H9 (cell line): ENCODE measurements around the gene PRMT2. TPM values are rescaled to one million over a fixed set of nuclear protein-coding genes. Genes with fewer than 3 reads are reported as not detected.
"Not testable (repeated sequence)": the region's sequence is repeated elsewhere in the genome, so short reads cannot be mapped to it uniquely, and the experiment has no call there.

Source experiments
- DNase-seq: peaks from one replicate; pipeline ENCODE4 v3.0.0-alpha.2; 2017
- H2AFZ ChIP-seq: one replicate; pipeline ENCODE4 v1.6.1; 2013; ENCODE audit warnings: mild to moderate bottlenecking, low read length, control low read depth, moderate library complexity
- H2AK5ac ChIP-seq: 2 replicates; pipeline ENCODE4 v1.6.1; 2013; ENCODE audit warnings: low read length, control low read depth, mixed read lengths; ENCODE audit not compliant: insufficient read length
- H2BK120ac ChIP-seq: one replicate; pipeline ENCODE4 v1.6.1; 2013; ENCODE audit warnings: low read depth, mild to moderate bottlenecking, low read length, control low read depth, inconsistent platforms; ENCODE audit not compliant: poor library complexity, severe bottlenecking
- H2BK12ac ChIP-seq: 2 replicates; pipeline ENCODE4 v1.6.1; 2013; ENCODE audit warnings: low read length, control low read depth, mixed read lengths, low read depth; ENCODE audit not compliant: insufficient read length
- H2BK15ac ChIP-seq: 2 replicates; pipeline ENCODE4 v1.6.1; 2013; ENCODE audit warnings: low read depth, low read length, control low read depth
- H2BK20ac ChIP-seq: one replicate; pipeline ENCODE4 v1.6.1; 2013; ENCODE audit warnings: low read depth, mild to moderate bottlenecking, low read length, control low read depth, inconsistent platforms; ENCODE audit not compliant: poor library complexity, severe bottlenecking
- H2BK5ac ChIP-seq: 2 replicates; pipeline ENCODE4 v1.6.1; 2013; ENCODE audit warnings: low read length, control low read depth, mixed read lengths; ENCODE audit not compliant: insufficient read length
- H3K14ac ChIP-seq: 2 replicates; pipeline ENCODE4 v1.6.1; 2013; ENCODE audit warnings: low read length, control low read depth; ENCODE audit not compliant: insufficient read depth
- H3K18ac ChIP-seq: 2 replicates; pipeline ENCODE4 v1.6.1; 2013; ENCODE audit warnings: low read depth, mild to moderate bottlenecking, mixed read lengths, low read length, control low read depth; ENCODE audit not compliant: insufficient read length
- H3K23ac ChIP-seq: 2 replicates; pipeline ENCODE4 v1.6.1; 2013; ENCODE audit warnings: low read length, control low read depth, mixed read lengths, low read depth; ENCODE audit not compliant: insufficient read length
- H3K23me2 ChIP-seq: 2 replicates; pipeline ENCODE4 v1.6.1; 2013; ENCODE audit warnings: low read depth, mild to moderate bottlenecking, mixed read lengths, low read length, control low read depth; ENCODE audit not compliant: insufficient read length, poor library complexity, severe bottlenecking
- H3K27ac ChIP-seq: 2 replicates; pipeline ENCODE4 v1.5.1; 2013; ENCODE audit warnings: low read length, control low read depth, mixed read lengths, low read depth; ENCODE audit not compliant: insufficient read length
- H3K27me3 ChIP-seq: 2 replicates; pipeline ENCODE4 v1.6.1; 2013; ENCODE audit warnings: low read length, control low read depth, inconsistent platforms; ENCODE audit not compliant: insufficient read depth
- H3K4ac ChIP-seq: 2 replicates; pipeline ENCODE4 v1.6.1; 2013; ENCODE audit warnings: low read depth, mild to moderate bottlenecking, control low read depth, inconsistent platforms, low read length, moderate library complexity
- H3K4me1 ChIP-seq: 2 replicates; pipeline ENCODE4 v1.6.1; 2013; ENCODE audit warnings: low read length, control low read depth, inconsistent platforms; ENCODE audit not compliant: insufficient read depth
- H3K4me2 ChIP-seq: 2 replicates; pipeline ENCODE4 v1.6.1; 2013; ENCODE audit warnings: low read length, control low read depth, mixed read lengths; ENCODE audit not compliant: insufficient read length, insufficient read depth
- H3K56ac ChIP-seq: 2 replicates; pipeline ENCODE4 v1.6.1; 2013; ENCODE audit warnings: low read depth, mild to moderate bottlenecking, mixed read lengths, low read length, control low read depth; ENCODE audit not compliant: insufficient read length
- H3K79me1 ChIP-seq: 2 replicates; pipeline ENCODE4 v1.6.1; 2013; ENCODE audit warnings: low read depth, mild to moderate bottlenecking, moderate library complexity, low read length, control low read depth, inconsistent platforms; ENCODE audit not compliant: insufficient read depth, poor library complexity, severe bottlenecking
- H3K79me2 ChIP-seq: 2 replicates; pipeline ENCODE4 v1.6.1; 2013; ENCODE audit warnings: low read length, control low read depth, inconsistent platforms; ENCODE audit not compliant: insufficient read depth
- H3K9ac ChIP-seq: 2 replicates; pipeline ENCODE4 v1.6.1; 2013; ENCODE audit warnings: low read length, control low read depth, mixed read lengths; ENCODE audit not compliant: insufficient read length; ENCODE audit errors: extremely low read depth
- H3K9me3 ChIP-seq: one replicate; pipeline ENCODE4 v1.6.1; 2013; ENCODE audit warnings: low read depth, low read length, inconsistent platforms; ENCODE audit not compliant: control insufficient read depth
- H3T11ph ChIP-seq: one replicate; pipeline ENCODE4 v1.6.1; 2013; ENCODE audit warnings: mild to moderate bottlenecking, low read length, control low read depth, inconsistent platforms
- H4K20me1 ChIP-seq: one replicate; pipeline ENCODE4 v1.6.1; 2013; ENCODE audit not compliant: control insufficient read depth, insufficient read length, insufficient read depth
- H4K5ac ChIP-seq: 2 replicates; pipeline ENCODE4 v1.6.1; 2013; ENCODE audit warnings: low read depth, mild to moderate bottlenecking, mixed read lengths, low read length, control low read depth; ENCODE audit not compliant: insufficient read length
- H4K8ac ChIP-seq: replicated peaks from 2 replicates; pipeline ENCODE4 v1.6.1; 2013; ENCODE audit warnings: low read length, control low read depth, mixed read lengths, low read depth; ENCODE audit not compliant: insufficient read length
- H4K91ac ChIP-seq: 2 replicates; pipeline ENCODE4 v1.6.1; 2013; ENCODE audit warnings: low read depth, mild to moderate bottlenecking, moderate library complexity, mixed read lengths, low read length, control low read depth; ENCODE audit not compliant: insufficient read length
- H3K27ac Mint-ChIP-seq, 3 experiments: 2 replicates in 2 of 3; 3 replicates in 1 of 3; pipeline ENCODE4 v1.8.0; 2020 to 2021; ENCODE audit warnings: mixed read lengths in 3 of 3, mild to moderate bottlenecking in 1 of 3, moderate library complexity in 1 of 3
- H3K27me3 Mint-ChIP-seq: 2 replicates; pipeline ENCODE4 v1.8.0; 2021; ENCODE audit warnings: low read depth, mild to moderate bottlenecking, moderate library complexity, mixed read lengths
- H3K36me3 Mint-ChIP-seq, 3 experiments: 2 replicates in 2 of 3; 3 replicates in 1 of 3; pipeline ENCODE4 v1.8.0; 2020 to 2021; ENCODE audit warnings: low read depth in 3 of 3, mixed read lengths in 3 of 3; ENCODE audit not compliant: insufficient read depth in 1 of 3
- H3K4me1 Mint-ChIP-seq, 2 experiments: 2 replicates each; pipeline ENCODE4 v1.8.0; 2020; ENCODE audit warnings: mixed read lengths in 2 of 2
- H3K4me3 Mint-ChIP-seq, 2 experiments: 2 replicates in 1 of 2; 3 replicates in 1 of 2; pipeline ENCODE4 v1.8.0; 2020 to 2021; ENCODE audit warnings: mild to moderate bottlenecking in 2 of 2, mixed read lengths in 2 of 2, moderate library complexity in 1 of 2
- H3K9me3 Mint-ChIP-seq, 2 experiments: 2 replicates in 1 of 2; 3 replicates in 1 of 2; pipeline ENCODE4 v1.8.0; 2020; ENCODE audit warnings: mild to moderate bottlenecking in 2 of 2, mixed read lengths in 2 of 2, moderate library complexity in 1 of 2
- WGBS: extraction: QIAGEN DNeasy Blood & Tissue Kit; methylation state at CpG from one replicate; pipeline ENCODE4 v1.1.7; 2013; ENCODE audit warnings: missing lambda C conversion rate, low lambda C conversion rate, mixed read lengths; ENCODE audit not compliant: insufficient read length; ENCODE audit errors: extremely low coverage; 5-methylcytosine and 5-hydroxymethylcytosine counted together
- total RNA-seq: library from RNA; stranded (reverse); gene quantifications from 2 replicates; pipeline ENCODE4 v1.2.1, GENCODE V29; 2021
- TF ChIP-seq, protein P1 (sequence below): fragments of 200-600 bp; sonication (generic); conservative IDR thresholded peaks from 3 replicates; pipeline ENCODE4 v1.8.0; 2021; ENCODE audit warnings: antibody characterized with exemption, mild to moderate bottlenecking

Gene PRMT2
- total RNA-seq, 1 experiment from 2014 or later: 53.7 TPM

DNA sequence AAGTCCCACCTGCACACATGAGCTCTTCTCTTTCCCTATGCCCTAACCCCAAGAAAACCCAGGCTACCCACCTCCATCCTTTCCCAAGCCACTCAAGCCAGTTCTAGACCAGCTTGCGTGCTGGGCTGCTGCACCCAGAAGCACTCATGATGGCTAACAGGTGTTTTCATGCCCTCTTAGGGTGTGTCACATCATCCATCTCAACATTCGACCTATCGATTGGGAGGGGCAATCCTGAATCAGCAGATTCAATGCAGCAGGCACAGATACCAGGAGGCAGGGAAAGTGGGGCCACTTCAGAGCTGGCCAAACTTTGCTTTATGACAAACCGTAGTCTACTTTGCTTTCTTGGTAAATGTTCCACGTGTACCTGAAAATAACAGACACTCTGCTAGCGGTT, 6.6 kb upstream of the PRMT2 start:
- Histone ChIP-seq H4K91ac (no peak overlapping the region), H3K4me1 (no peaks in the 10 kb centered on the region), H2AK5ac (no peak overlapping the region), H3K27ac (no peak overlapping the region), H2BK12ac (no peak overlapping the region), H4K20me1 (no peaks in the 10 kb centered on the region), H3K56ac (no peak overlapping the region), H3K18ac (no peak overlapping the region), H4K8ac (no peak overlapping the region), H3K23ac (no peak overlapping the region), H3K27me3 (no peaks in the 10 kb centered on the region), H2BK15ac (no peak overlapping the region), H2AFZ (no peak overlapping the region), H3K79me1 (no peaks in the 10 kb centered on the region), H3K79me2 (no peaks in the 10 kb centered on the region), H2BK5ac (no peak overlapping the region), H3K23me2 (no peaks in the 10 kb centered on the region), H3K4me2 (no peak overlapping the region), H3K14ac (no peak overlapping the region), H3K9me3 (peaks cover 7% of the 10 kb centered on the region), H3K9ac (no peak overlapping the region), H3K4ac (no peak overlapping the region), H2BK20ac (no peak overlapping the region), H3T11ph (no peak overlapping the region), H2BK120ac (no peak overlapping the region), H4K5ac (no peak overlapping the region)
- WGBS: no CpG with 5 or more reads among the region's 6 CpGs
- peaks cover 5% of the 10 kb centered on the region for H3K27me3 Mint-ChIP-seq
- H3K4me1 Mint-ChIP-seq: peaks cover 13 to 16% of the 10 kb centered on the region in 2 experiments
- TF ChIP-seq, protein P1, sequence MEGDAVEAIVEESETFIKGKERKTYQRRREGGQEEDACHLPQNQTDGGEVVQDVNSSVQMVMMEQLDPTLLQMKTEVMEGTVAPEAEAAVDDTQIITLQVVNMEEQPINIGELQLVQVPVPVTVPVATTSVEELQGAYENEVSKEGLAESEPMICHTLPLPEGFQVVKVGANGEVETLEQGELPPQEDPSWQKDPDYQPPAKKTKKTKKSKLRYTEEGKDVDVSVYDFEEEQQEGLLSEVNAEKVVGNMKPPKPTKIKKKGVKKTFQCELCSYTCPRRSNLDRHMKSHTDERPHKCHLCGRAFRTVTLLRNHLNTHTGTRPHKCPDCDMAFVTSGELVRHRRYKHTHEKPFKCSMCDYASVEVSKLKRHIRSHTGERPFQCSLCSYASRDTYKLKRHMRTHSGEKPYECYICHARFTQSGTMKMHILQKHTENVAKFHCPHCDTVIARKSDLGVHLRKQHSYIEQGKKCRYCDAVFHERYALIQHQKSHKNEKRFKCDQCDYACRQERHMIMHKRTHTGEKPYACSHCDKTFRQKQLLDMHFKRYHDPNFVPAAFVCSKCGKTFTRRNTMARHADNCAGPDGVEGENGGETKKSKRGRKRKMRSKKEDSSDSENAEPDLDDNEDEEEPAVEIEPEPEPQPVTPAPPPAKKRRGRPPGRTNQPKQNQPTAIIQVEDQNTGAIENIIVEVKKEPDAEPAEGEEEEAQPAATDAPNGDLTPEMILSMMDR: no peak
- no peak for DNase-seq
- peaks cover 6 to 18% (median 11%) of the 10 kb centered on the region in 3 experiments for H3K36me3 Mint-ChIP-seq
- no peak overlapping the region for H3K4me3 Mint-ChIP-seq
- peaks cover 16 to 23% of the 10 kb centered on the region in 2 experiments for H3K9me3 Mint-ChIP-seq
- no peak overlapping the region for H3K27ac Mint-ChIP-seq

DNA sequence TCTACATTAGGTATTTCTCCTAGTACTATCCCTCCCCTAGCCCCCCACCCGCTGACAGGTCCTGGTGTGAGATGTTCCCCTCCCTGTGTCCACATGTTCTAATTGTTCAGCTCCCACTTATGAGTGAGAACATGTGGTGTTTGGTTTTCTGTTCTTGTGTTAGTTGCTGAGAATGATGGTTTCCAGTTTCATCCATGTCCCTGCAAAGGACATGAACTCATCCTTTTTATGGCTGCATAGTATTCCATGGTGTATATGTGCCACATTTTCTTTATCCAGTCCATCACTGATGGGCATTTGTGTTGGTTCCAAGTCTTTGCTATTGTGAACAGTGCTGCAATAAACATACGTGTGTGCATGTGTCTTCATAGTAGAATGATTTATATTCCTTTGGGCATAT, 4.6 kb upstream of the PRMT2 start:
- not testable (repeated sequence) for H3K4me3 Mint-ChIP-seq, H2BK5ac ChIP-seq, H3K14ac ChIP-seq, H4K5ac ChIP-seq, H3K9ac ChIP-seq, H2BK15ac ChIP-seq, H3K27me3 ChIP-seq, H2BK12ac ChIP-seq, H3K27me3 Mint-ChIP-seq, H2BK20ac ChIP-seq, H3K79me1 ChIP-seq, H4K8ac ChIP-seq, H3K9me3 ChIP-seq, H4K91ac ChIP-seq, H3K27ac Mint-ChIP-seq, H3K4ac ChIP-seq, DNase-seq, H3K79me2 ChIP-seq, H3K27ac ChIP-seq, H3K36me3 Mint-ChIP-seq, H3K56ac ChIP-seq, H3K23me2 ChIP-seq, H3T11ph ChIP-seq, H4K20me1 ChIP-seq, H3K4me2 ChIP-seq, H2BK120ac ChIP-seq, H3K4me1 ChIP-seq, H3K23ac ChIP-seq, H3K18ac ChIP-seq, H2AK5ac ChIP-seq, H2AFZ ChIP-seq
- Mint-ChIP-seq H3K4me1 (peaks cover 21 to 25% of the 10 kb centered on the region in 2 experiments), H3K9me3 (peaks cover 7 to 13% of the 10 kb centered on the region in 2 experiments)
- no CpG with 5 or more reads among the region's 2 CpGs for WGBS
